ENCODE results near the gene C19orf25. TPM values are rescaled to one million over a fixed set of nuclear protein-coding genes. Genes with fewer than 3 reads are reported as not detected.

The C19orf25 gene
- total RNA-seq, 2 donors from 2014 or later = 54.0 to 93.0 TPM

DNA sequence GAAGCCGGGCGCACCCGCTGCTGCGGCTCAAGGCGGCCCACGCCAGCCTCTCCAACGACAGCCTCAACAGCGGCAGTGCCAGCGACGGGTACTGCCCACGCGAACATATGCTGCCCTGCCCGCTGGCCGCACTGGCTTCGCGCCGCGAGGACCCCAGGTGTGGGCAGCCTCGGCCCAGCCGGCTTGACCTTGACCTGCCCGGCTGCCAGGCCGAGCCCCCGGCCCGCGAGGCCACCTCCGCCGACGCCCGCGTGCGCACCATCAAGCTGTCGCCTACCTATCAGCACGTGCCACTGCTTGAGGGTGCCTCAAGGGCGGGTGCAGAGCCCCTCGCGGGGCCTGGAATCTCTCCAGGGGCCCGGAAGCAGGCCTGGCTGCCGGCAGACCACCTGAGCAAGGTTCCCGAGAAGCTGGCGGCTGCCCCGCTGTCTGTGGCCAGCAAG is 13.0 kb downstream of the C19orf25 start:
- DNase-seq (ENCODE audit: low spot score) = no peak

GRCh38 chr19:1465191-1466016 is 13.6 kb downstream of the C19orf25 start:
- no peaks in the 10 kb centered on the region for H3K36me3 ChIP-seq
- no peaks in the 10 kb centered on the region for H3K9me3 ChIP-seq
- H3K4me3 ChIP-seq = no peak overlapping the region
- WGBS = 43% methylated on average over 60 of the region's 83 CpGs
- no peak overlapping the region for H3K27ac ChIP-seq
- DNase-seq (ENCODE audit: low spot score) = peak; percentile 41
- peaks cover 15% of the 10 kb centered on the region for H3K4me1 ChIP-seq (replicated peaks)
- peak in 3 of 4 experiments; percentile 9 to 61 (median 53) for TF ChIP-seq CTCF (IDR thresholded peaks at IDR 0.05)
- TF ChIP-seq POLR2AphosphoS5 (IDR thresholded peaks at IDR 0.05) = no peak
- TF ChIP-seq POLR2A (IDR thresholded peaks at IDR 0.05) = no peak
- peaks cover 26% of the 10 kb centered on the region for H3K27me3 ChIP-seq (replicated peaks; ENCODE audit: insufficient read depth)
- intact Hi-C loops (cut with DNase I) = no loop called here

More for the DNA sequence above, 13.0 kb downstream of the C19orf25 start:
- Histone ChIP-seq H3K4me3 (no peak overlapping the region), H3K36me3 (no peaks in the 10 kb centered on the region), H3K27me3 (replicated peaks; ENCODE audit: insufficient read depth) (peaks cover 31% of the 10 kb centered on the region), H3K27ac (no peak overlapping the region), H3K9me3 (no peaks in the 10 kb centered on the region), H3K4me1 (replicated peaks) (peaks cover 21% of the 10 kb centered on the region)
- 39% methylated on average over 21 of the region's 41 CpGs for WGBS
- TF ChIP-seq CTCF (IDR thresholded peaks at IDR 0.05) (no peak), POLR2A (IDR thresholded peaks at IDR 0.05) (no peak), POLR2AphosphoS5 (IDR thresholded peaks at IDR 0.05) (no peak)
- intact Hi-C loops (cut with DNase I) = no loop called here

DNA sequence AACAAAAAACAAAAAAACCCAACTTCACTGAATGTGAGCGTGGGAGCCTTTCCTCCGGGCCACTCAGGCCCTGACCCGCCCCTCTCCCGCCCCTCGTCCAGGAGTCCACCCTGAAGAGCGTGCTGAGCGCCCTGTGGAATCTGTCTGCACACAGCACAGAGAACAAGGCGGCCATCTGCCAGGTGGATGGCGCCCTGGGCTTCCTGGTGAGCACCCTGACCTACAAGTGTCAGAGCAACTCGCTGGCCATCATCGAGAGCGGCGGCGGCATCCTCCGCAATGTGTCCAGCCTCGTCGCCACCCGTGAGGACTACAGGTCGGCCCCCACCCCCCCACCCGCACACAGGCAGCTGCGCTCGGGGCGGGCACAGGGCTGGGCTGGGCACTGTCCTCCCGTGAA is 17.2 kb downstream of the C19orf25 start:
- no peak overlapping the region for H3K4me3 ChIP-seq
- no peaks in the 10 kb centered on the region for H3K36me3 ChIP-seq
- TF ChIP-seq CTCF (IDR thresholded peaks at IDR 0.05) (no peak), POLR2A (IDR thresholded peaks at IDR 0.05) (no peak), POLR2AphosphoS5 (IDR thresholded peaks at IDR 0.05) (no peak)
- H3K27ac ChIP-seq = no peak overlapping the region
- WGBS = 94% methylated on average over 24 of the region's 24 CpGs
- no peaks in the 10 kb centered on the region for H3K4me1 ChIP-seq (replicated peaks)
- DNase-seq (ENCODE audit: low spot score) = no peak
- H3K27me3 ChIP-seq (replicated peaks; ENCODE audit: insufficient read depth) = peaks cover 7% of the 10 kb centered on the region
- H3K9me3 ChIP-seq = no peaks in the 10 kb centered on the region
- intact Hi-C loops (cut with DNase I) = no loop called here

GRCh38 chr19:1460033-1460995 is 18.7 kb downstream of the C19orf25 start:
- intact Hi-C loops (cut with DNase I) = no loop called here
- 93% methylated on average over 36 of the region's 36 CpGs for WGBS
- H3K4me1 ChIP-seq (replicated peaks) = peaks cover 3% of the 10 kb centered on the region
- TF ChIP-seq POLR2AphosphoS5 (IDR thresholded peaks at IDR 0.05) = no peak
- TF ChIP-seq CTCF (IDR thresholded peaks at IDR 0.05) = no peak
- no peak overlapping the region for H3K27ac ChIP-seq
- H3K4me3 ChIP-seq = no peak overlapping the region
- H3K36me3 ChIP-seq = no peaks in the 10 kb centered on the region
- peaks cover 17% of the 10 kb centered on the region for H3K27me3 ChIP-seq (replicated peaks; ENCODE audit: insufficient read depth)
- no peaks in the 10 kb centered on the region for H3K9me3 ChIP-seq
- DNase-seq (ENCODE audit: low spot score) = no peak

Measured in prostate gland (tissue), 2 donors.